HepG2 (cell line): ENCODE measurements around the gene CNNM2. TPM values are rescaled to one million over a fixed set of nuclear protein-coding genes. Genes with fewer than 3 reads are reported as not detected.
A peak's percentile ranks its signal among the peaks of the same experiment; 100 is the strongest.

ENCODE experiments used
- CC2D1A ChIP-seq: sonication (generic); formaldehyde crosslinking; IDR thresholded peaks from 2 replicates; pipeline ENCODE4 v1.8.1; 2023; ENCODE audit warnings: mild to moderate bottlenecking, missing genetic modification reagents
- EZH2 ChIP-seq: conservative IDR thresholded peaks from 2 replicates; pipeline ENCODE4 v1.6.1; 2012; ENCODE audit warnings: mild to moderate bottlenecking, low read depth, low read length, moderate library complexity
- GATAD2A ChIP-seq: IDR thresholded peaks from 2 replicates; pipeline ENCODE4 v1.6.1; 2016
- IRX3 ChIP-seq: sonication (generic); formaldehyde crosslinking; IDR thresholded peaks from 2 replicates; pipeline ENCODE4 v1.8.1; 2023; ENCODE audit warnings: mild to moderate bottlenecking, low read depth, missing genetic modification reagents, borderline replicate concordance
- KLF16 ChIP-seq, 2 experiments: sonication (generic) in 1 of 2; formaldehyde crosslinking in 1 of 2; IDR thresholded peaks; 2 replicates each; pipeline versions ENCODE4 v1.6.1 to v1.8.0; 2016 to 2023; ENCODE audit warnings: missing genetic modification reagents in 2 of 2, missing compliant biosample characterization in 1 of 2
- MED1 ChIP-seq: sonication (generic); formaldehyde crosslinking; IDR thresholded peaks from 2 replicates; pipeline ENCODE4 v1.4.0; 2020; ENCODE audit warnings: missing genetic modification reagents
- MXD4 ChIP-seq: IDR thresholded peaks from 2 replicates; pipeline ENCODE4 v1.6.1; 2016; ENCODE audit warnings: mild to moderate bottlenecking, missing biosample characterization, missing genetic modification reagents
- NBN ChIP-seq: fragments of 450-650 bp; conservative IDR thresholded peaks from 2 replicates; pipeline ENCODE4 v1.6.1; 2017
- NFIC ChIP-seq: IDR thresholded peaks from 2 replicates; pipeline ENCODE4 v1.6.1; 2012; ENCODE audit warnings: mild to moderate bottlenecking, low read length, inconsistent platforms
- RARG ChIP-seq: sonication (generic); formaldehyde crosslinking; IDR thresholded peaks from 2 replicates; pipeline ENCODE4 v1.4.0; 2020; ENCODE audit warnings: low read depth, mild to moderate bottlenecking, missing genetic modification reagents
- SMYD3 ChIP-seq: sonication (generic); formaldehyde crosslinking; IDR thresholded peaks from 2 replicates; pipeline ENCODE4 v1.8.1; 2023; ENCODE audit warnings: mild to moderate bottlenecking, missing genetic modification reagents
- TBX2 ChIP-seq: sonication (generic); formaldehyde crosslinking; IDR thresholded peaks from 2 replicates; pipeline ENCODE4 v1.5.0; 2020; ENCODE audit warnings: missing genetic modification reagents, mild to moderate bottlenecking, borderline replicate concordance
- THYN1 ChIP-seq: sonication (generic); formaldehyde crosslinking; IDR thresholded peaks from 2 replicates; pipeline ENCODE4 v1.8.1; 2023; ENCODE audit warnings: low read depth, mild to moderate bottlenecking, moderate library complexity, missing genetic modification reagents, borderline replicate concordance
- ZBTB1 ChIP-seq: sonication (generic); formaldehyde crosslinking; IDR thresholded peaks from 2 replicates; pipeline ENCODE4 v1.4.0; 2020; ENCODE audit warnings: missing genetic modification reagents, borderline replicate concordance
- ZBTB8A ChIP-seq: sonication (generic); formaldehyde crosslinking; IDR thresholded peaks from 2 replicates; pipeline ENCODE4 v1.4.0; 2020; ENCODE audit warnings: mild to moderate bottlenecking, low read depth, missing genetic modification reagents, borderline replicate concordance
- ZKSCAN8 ChIP-seq: IDR thresholded peaks from 2 replicates; pipeline ENCODE4 v1.6.1; 2016; ENCODE audit warnings: borderline replicate concordance, missing genetic modification reagents, missing compliant biosample characterization
- ZNF329 ChIP-seq: sonication (generic); formaldehyde crosslinking; IDR thresholded peaks from 2 replicates; pipeline ENCODE4 v1.9.0; 2021; ENCODE audit warnings: low read depth, mild to moderate bottlenecking, missing genetic modification reagents
- ZNF44 ChIP-seq: sonication (generic); formaldehyde crosslinking; IDR thresholded peaks from 2 replicates; pipeline ENCODE4 v1.5.1; 2020; ENCODE audit warnings: mild to moderate bottlenecking, missing genetic modification reagents
- ZNF501 ChIP-seq: sonication (generic); formaldehyde crosslinking; IDR thresholded peaks from 2 replicates; pipeline ENCODE4 v1.5.1; 2020; ENCODE audit warnings: mild to moderate bottlenecking, moderate library complexity, missing genetic modification reagents
- ZNF543 ChIP-seq: sonication (generic); formaldehyde crosslinking; IDR thresholded peaks from 2 replicates; pipeline ENCODE4 v1.4.0; 2020; ENCODE audit warnings: mild to moderate bottlenecking, missing genetic modification reagents
- ZNF713 ChIP-seq: sonication (generic); formaldehyde crosslinking; IDR thresholded peaks from 2 replicates; pipeline ENCODE4 v1.4.0; 2020; ENCODE audit warnings: mild to moderate bottlenecking, missing genetic modification reagents
- ZNF782 ChIP-seq: sonication (generic); formaldehyde crosslinking; IDR thresholded peaks from 2 replicates; pipeline ENCODE4 v1.4.0; 2020; ENCODE audit warnings: missing genetic modification reagents, mild to moderate bottlenecking, borderline replicate concordance
- polyA plus RNA-seq, 8 experiments: library from polyadenylated mRNA; depleted of rRNA in 3 of 8; stranded (reverse) in 7 of 8; unstranded in 1 of 8; fragments of >200 nt; fragmentation: Illumina TruSeq in 4 of 8; extraction: Trizol in 4 of 8; gene quantifications; 2 replicates each; pipeline versions ENCODE4 v1.2.1 to v1.2.3, GENCODE V29; 2011 to 2016; ENCODE audit warnings: low read depth in 4 of 8, missing spikeins in 1 of 8, mixed read lengths in 1 of 8; ENCODE audit not compliant: insufficient read depth in 1 of 8
- total RNA-seq, 5 experiments: library from RNA; depleted of rRNA; stranded (reverse); fragments of >200 nt; fragmentation: Illumina TruSeq; extraction: Trizol; gene quantifications; 2 replicates each; pipeline ENCODE4 v1.2.3, GENCODE V29; 2016; ENCODE audit warnings: low read depth in 1 of 5
- TF ChIP-seq, protein P1 (sequence below): sonication (generic); formaldehyde crosslinking; IDR thresholded peaks from 2 replicates; pipeline ENCODE4 v1.4.0; 2020; ENCODE audit warnings: mild to moderate bottlenecking, missing genetic modification reagents
- TF ChIP-seq, protein P2 (sequence below): sonication (generic); formaldehyde crosslinking; IDR thresholded peaks from 2 replicates; pipeline ENCODE4 v1.4.0; 2020; ENCODE audit warnings: mild to moderate bottlenecking, missing genetic modification reagents
- TF ChIP-seq, protein P3 (sequence below): sonication (generic); formaldehyde crosslinking; IDR thresholded peaks from 2 replicates; pipeline ENCODE4 v1.4.0; 2020; ENCODE audit warnings: missing genetic modification reagents
- TF ChIP-seq, protein P4 (sequence below): sonication (generic); formaldehyde crosslinking; IDR thresholded peaks from 2 replicates; pipeline ENCODE4 v1.4.0; 2020; ENCODE audit warnings: missing genetic modification reagents
- TF ChIP-seq, protein P5 (sequence below): sonication (generic); formaldehyde crosslinking; IDR thresholded peaks from 2 replicates; pipeline ENCODE4 v1.5.1; 2020; ENCODE audit warnings: missing genetic modification reagents, mild to moderate bottlenecking, borderline replicate concordance

CNNM2 gene
- total and polyA plus RNA-seq, 2 of the 13 experiments (the other 11 are each of a cell fraction or from before 2014, with no cell fraction given), result 7.1 to 9.0 TPM

DNA sequence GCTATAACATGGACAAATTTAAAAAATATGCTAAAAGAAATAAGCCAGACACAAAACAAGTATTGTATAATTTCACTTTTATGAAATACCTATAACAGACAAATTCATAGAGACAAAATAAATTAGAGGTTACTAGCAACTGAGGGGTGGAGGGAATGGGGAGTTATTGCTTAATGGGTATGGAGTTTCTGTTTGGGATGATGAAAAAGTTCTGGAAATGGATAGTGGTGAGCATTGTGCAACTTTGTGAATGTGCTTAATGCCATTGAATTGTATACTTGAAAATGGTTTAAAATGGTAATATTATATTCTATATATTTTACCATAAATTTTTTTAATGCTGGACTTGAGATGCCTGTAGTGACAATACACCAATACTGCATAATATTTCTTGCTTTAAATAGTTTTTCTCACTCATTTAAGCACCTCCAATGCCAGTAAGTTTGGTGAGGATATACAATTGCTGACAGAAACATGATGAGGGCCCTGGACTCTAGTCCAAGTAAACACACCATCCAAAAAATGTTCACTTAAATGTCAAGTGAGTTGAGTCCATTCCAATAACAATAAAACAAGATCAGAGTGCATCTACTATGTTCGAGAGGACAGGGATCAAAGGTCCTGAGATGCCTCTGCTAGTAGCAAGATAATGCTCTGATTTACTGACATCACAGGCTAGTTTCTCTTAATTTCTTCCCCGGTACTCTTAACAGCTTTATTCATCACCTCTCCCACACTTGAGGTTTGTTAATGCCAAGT lies 203.1 kb downstream of the CNNM2 start (continued):
- TF ChIP-seq ZBTB8A (CRISPR knock-in tag), result no peak
- TF ChIP-seq, protein P1, sequence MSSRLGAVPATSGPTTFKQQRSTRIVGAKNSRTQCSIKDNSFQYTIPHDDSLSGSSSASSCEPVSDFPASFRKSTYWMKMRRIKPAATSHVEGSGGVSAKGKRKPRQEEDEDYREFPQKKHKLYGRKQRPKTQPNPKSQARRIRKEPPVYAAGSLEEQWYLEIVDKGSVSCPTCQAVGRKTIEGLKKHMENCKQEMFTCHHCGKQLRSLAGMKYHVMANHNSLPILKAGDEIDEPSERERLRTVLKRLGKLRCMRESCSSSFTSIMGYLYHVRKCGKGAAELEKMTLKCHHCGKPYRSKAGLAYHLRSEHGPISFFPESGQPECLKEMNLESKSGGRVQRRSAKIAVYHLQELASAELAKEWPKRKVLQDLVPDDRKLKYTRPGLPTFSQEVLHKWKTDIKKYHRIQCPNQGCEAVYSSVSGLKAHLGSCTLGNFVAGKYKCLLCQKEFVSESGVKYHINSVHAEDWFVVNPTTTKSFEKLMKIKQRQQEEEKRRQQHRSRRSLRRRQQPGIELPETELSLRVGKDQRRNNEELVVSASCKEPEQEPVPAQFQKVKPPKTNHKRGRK (CRISPR knock-in tag), result no peak
- TF ChIP-seq NFIC, result peak; percentile 78
- TF ChIP-seq CC2D1A (CRISPR knock-in tag), result no peak
- TF ChIP-seq, protein P2, sequence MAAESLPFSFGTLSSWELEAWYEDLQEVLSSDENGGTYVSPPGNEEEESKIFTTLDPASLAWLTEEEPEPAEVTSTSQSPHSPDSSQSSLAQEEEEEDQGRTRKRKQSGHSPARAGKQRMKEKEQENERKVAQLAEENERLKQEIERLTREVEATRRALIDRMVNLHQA (CRISPR knock-in tag), result no peak
- TF ChIP-seq ZNF44, result no peak
- TF ChIP-seq, protein P3, sequence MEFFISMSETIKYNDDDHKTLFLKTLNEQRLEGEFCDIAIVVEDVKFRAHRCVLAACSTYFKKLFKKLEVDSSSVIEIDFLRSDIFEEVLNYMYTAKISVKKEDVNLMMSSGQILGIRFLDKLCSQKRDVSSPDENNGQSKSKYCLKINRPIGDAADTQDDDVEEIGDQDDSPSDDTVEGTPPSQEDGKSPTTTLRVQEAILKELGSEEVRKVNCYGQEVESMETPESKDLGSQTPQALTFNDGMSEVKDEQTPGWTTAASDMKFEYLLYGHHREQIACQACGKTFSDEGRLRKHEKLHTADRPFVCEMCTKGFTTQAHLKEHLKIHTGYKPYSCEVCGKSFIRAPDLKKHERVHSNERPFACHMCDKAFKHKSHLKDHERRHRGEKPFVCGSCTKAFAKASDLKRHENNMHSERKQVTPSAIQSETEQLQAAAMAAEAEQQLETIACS (CRISPR knock-in tag), result no peak
- TF ChIP-seq SMYD3 (CRISPR knock-in tag), result no peak
- TF ChIP-seq RARG (CRISPR knock-in tag), result no peak
- no peak for TF ChIP-seq KLF16 (CRISPR knock-in tag; IDR thresholded peaks at IDR 0.05)
- no peak for TF ChIP-seq ZNF713 (CRISPR knock-in tag)
- TF ChIP-seq IRX3 (CRISPR knock-in tag), result no peak
- TF ChIP-seq THYN1 (CRISPR knock-in tag), result no peak
- no peak for TF ChIP-seq ZNF543
- TF ChIP-seq, protein P4, sequence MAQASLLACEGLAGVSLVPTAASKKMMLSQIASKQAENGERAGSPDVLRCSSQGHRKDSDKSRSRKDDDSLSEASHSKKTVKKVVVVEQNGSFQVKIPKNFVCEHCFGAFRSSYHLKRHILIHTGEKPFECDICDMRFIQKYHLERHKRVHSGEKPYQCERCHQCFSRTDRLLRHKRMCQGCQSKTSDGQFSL (CRISPR knock-in tag), result no peak
- TF ChIP-seq ZBTB1, result no peak
- no peak for TF ChIP-seq ZNF329 (CRISPR knock-in tag)
- peak; percentile 84 for TF ChIP-seq GATAD2A (CRISPR knock-in tag)
- peak; percentile 80; the same call in 1 of the 2 replicates for TF ChIP-seq ZKSCAN8 (CRISPR knock-in tag)
- TF ChIP-seq TBX2 (CRISPR knock-in tag), result peak; percentile 63; the same call in 1 of the 2 replicates
- no peak for TF ChIP-seq ZNF501
- TF ChIP-seq ZNF782 (CRISPR knock-in tag), result no peak
- peak; percentile 24; the same call in 1 of the 2 replicates for TF ChIP-seq MXD4 (CRISPR knock-in tag)
- no peak for TF ChIP-seq NBN
- TF ChIP-seq, protein P5, sequence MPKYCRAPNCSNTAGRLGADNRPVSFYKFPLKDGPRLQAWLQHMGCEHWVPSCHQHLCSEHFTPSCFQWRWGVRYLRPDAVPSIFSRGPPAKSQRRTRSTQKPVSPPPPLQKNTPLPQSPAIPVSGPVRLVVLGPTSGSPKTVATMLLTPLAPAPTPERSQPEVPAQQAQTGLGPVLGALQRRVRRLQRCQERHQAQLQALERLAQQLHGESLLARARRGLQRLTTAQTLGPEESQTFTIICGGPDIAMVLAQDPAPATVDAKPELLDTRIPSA (CRISPR knock-in tag), result no peak
- TF ChIP-seq EZH2, result no peak
- peak; percentile 75 for TF ChIP-seq MED1 (CRISPR knock-in tag)
